ENCODE results near the gene VAC14.
"Not testable (repeated sequence)": the region's sequence is repeated elsewhere in the genome, so short reads cannot be mapped to it uniquely, and the experiment has no call there.

VAC14 gene

DNA sequence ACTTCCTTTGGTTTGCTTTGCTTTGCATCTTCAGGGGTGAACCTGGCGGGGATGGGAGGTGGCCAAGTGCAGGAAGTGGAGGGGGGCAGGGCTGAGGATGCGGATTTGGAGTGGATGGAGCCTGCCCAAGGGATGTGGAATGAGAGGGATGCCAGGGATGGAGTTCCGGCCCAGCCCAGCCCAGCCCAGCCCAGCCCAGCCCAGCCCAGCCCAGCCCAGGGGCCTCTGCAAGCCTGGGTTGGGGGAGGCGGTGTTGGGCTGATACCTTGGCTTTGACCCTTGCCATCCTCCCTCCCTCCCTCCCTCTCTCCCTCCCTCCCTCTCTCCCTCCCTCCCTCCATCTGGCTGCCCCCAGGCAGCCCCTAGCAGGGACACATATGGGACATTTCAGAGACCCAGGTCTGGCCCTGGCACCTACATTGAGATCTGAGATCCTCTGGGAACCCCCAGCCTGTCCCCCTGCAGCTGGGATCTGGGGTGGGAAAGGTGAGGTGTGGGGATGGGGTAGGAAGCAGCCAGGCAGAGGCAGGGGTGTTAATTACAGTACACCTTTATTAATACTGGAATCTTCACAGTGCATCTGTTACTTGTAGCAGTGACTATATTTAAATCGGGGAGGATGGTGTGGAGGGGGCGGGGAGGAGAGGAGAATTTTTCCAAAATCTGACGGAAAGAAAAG is 140.1 kb downstream of the VAC14 start:
- no peak for DNase-seq (ENCODE audit: low spot score)

DNA sequence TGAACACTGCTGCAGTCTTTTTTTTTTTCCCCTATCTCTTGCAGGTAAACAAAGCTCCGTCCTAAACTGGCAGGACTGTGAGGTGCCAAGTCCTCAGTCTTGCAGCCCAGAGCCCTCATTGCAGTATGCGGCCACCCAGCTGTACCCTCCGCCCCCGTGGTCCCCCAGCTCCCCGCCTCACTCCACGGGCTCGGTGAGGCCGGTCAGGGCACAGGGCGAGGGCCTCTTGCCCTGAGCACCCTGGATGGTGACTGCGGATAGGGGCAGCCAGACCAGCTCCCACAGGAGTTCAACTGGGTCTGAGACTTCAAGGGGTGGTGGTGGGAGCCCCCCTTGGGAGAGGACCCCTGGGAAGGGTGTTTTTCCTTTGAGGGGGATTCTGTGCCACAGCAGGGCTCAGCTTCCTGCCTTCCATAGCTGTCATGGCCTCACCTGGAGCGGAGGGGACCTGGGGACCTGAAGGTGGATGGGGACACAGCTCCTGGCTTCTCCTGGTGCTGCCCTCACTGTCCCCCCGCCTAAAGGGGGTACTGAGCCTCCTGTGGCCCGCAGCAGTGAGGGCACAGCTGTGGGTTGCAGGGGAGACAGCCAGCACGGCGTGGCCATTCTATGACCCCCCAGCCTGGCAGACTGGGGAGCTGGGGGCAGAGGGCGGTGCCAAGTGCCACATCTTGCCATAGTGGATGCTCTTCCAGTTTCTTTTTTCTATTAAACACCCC is 140.8 kb downstream of the VAC14 start:
- DNase-seq (ENCODE audit: low spot score), result no peak

GRCh38 chr16:70659546-70659945 is 141.4 kb downstream of the VAC14 start:
- DNase-seq (ENCODE audit: low spot score), result no peak

DNA sequence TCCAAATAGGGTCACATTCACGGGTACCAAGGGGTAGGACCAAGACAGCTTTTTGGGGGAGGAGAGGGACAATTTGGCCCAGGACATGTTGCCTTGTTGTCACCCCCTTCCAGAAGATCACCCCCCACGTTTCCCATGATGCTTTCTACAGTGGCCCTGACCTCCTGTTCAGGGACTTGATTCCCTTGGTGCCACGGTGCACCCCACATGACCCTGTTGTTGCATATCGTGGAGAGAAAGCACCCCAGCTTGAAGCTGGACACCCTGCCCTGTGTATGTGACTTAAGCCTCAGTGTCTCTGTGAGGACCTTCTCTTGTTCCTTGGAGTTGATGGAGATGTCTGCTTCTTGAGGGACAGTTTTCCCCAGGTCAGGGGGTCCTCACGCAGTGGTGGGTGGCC is 142.0 kb downstream of the VAC14 start:
- no peak for DNase-seq (ENCODE audit: low spot score)

- no peak for DNase-seq (ENCODE audit: low spot score)
Observed at GRCh38 chr16:70657956-70658355, 143.0 kb downstream of the VAC14 start.

- no peak for DNase-seq (ENCODE audit: low spot score)
Observed at GRCh38 chr16:70656712-70657263, 144.2 kb downstream of the VAC14 start.

DNA sequence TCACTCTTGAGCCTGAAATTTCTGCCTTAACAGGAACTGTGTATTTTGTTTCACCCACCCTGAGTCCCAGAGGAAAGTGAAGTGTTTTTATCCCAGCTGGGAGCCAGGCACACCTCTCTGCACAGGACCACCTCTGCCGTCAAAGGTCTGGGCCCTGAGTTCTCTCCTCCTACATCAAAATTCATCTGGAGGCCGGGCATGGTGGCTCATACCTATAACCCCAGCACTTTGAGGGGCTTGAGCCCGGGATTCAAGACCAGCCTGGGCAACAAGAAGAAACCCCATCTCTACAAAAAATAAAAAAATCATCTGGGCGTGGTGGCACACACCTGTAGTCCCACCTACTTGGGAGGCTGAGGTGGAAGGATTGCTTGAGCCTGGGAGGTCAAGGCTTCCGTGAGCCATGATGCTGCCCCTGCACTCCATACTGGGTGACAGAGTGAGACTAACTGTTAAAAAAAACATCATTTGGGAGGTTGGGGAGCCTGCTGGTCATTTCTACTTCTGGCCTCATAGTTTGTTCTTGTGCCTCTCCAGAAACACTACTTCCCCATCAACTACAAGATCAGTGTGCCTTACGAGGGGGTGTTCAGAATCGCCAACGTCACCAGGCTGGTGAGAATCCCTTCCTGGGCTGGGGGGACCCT is 144.8 kb downstream of the VAC14 start:
- no peak for DNase-seq (ENCODE audit: low spot score)

DNA sequence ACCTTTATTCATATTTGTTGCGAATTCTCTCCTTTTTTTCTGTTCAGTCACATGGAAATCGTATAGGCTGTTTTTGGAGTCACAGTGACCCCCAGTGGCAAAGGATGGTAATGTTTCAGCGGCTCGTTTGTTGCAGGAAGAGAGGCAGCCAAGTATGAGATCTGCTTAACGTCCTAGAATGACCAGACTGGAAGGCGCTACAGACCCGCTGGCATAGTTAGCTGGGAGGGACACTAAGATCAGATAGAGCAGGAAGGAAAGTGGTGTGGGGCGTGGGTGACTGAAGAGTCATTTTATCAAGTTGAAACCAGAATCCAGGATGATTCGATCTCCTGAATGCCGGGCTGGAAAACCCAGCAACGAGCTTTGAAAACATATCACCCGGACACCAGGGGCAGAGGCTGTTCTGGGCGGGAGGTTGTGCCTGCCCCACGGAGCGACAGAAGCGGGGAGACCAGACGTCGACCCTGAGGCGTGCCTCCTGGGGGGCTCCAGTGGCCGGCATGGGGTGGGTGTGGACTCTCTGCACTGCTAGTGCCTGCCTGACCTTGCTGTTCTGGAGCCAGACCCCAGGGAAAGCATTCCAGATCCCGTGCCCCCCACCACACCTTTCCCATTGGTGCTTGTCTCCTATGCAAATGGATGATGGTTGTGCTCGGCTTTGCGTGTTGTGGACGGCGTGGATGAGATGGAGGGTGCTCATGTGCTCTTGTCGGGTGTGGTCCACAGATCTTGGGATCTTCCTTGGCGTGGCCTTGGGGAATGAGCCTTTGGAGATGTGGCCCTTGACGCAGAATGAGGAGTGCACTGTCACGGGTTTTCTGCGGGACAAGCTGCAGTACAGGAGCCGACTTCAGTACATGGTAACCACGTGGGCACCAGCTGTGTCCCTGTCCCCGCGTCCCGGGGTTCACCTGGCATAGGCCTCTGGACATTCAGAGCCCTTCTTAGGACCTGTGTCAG is 146.9 kb downstream of the VAC14 start:
- DNase-seq (ENCODE audit: low spot score), result peak; percentile 88

DNA sequence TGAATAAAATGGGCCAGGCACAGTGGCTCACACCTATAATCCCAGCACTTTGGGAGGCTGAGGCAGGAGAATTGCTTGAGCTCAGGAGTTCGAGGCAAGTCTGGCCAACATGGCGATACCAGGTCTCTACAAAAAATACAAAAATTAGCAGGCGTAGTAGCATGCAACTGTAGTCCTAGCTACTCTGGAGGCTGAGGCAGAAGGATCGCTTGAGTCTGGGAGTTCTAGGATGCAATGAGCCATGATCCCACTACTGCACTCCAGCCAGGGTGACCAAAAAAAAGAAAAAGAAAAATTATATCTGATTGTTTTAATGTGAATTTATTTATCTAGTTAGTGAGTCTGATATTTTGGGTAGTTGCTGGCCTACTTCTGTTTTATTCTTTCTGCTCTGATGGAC is 147.6 kb downstream of the VAC14 start:
- no peak for DNase-seq (ENCODE audit: low spot score)

DNA sequence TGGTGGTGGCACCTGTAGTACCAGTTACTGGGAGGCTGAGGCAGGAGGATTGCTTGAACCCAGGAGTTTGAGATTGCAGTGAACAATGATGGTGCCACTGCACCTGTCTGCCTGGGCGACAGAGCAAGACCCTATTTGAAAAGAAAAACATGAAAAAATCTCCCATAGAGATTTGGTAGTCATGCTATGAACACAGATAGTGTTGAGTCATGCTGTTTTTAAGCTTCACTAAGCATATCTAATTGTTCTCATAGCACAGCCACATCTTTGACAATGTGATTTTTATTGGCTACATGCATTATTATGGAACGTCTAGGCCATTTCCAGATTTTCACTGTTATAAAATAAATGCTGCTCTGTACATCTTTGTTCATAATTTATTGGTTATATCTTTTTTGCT is 148.6 kb downstream of the VAC14 start:
- no peak for DNase-seq (ENCODE audit: low spot score)

- DNase-seq (ENCODE audit: low spot score), result no peak
Observed at GRCh38 chr16:70651524-70651923, 149.4 kb downstream of the VAC14 start.

DNA sequence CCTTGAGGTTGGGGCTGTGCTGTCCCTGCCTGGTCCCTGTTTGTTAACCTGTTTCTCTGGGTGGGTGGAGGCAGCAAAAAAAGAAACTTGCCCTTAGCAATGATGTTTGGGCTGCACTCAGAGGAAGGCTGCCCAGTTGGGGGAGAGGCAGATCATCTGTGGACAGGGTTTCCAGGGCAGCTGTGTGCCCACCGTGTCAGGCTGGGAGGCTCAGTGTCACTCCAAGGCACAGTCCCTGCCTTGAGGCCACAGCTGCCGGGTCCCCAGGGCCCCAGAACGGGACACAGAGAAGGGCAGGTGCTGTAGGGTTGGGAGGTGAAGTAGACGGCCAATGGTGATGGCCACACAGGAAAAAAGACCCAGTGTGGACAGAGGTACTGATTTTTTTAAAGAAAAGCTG is 150.7 kb downstream of the VAC14 start:
- no peak for DNase-seq (ENCODE audit: low spot score)

DNA sequence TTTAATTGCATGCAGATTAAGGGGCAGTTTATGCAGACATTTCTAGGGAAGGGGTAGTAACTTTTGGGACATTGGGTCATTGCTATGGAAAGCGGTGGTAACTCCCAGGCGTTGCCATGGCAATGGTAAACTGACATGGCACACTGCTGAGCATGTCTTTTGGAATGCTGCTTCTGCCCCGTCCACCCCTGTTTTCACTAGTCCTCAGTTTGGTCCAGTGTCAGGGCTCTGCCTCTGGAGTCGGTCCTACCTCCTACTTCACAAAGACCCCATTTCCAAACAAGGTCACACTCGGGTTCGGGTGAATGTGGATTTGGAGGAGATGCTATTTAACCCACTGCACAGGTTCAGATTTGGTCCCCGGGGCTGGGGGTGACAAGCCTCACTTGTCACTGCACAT is 151.7 kb downstream of the VAC14 start:
- no peak for DNase-seq (ENCODE audit: low spot score)

GRCh38 chr16:70648606-70649005 is 152.4 kb downstream of the VAC14 start:
- no peak for DNase-seq (ENCODE audit: low spot score)

- DNase-seq (ENCODE audit: low spot score), result no peak
Observed at GRCh38 chr16:70647441-70648359, 153.3 kb downstream of the VAC14 start.

GRCh38 chr16:70646260-70647241 is 154.4 kb downstream of the VAC14 start, which contains the start of gene IL34:
TSS of gene IL34 (plus strand) at chr16:70646559. CDS start at chr16:70646948, 389 bp downstream.
- DNase-seq (ENCODE audit: low spot score), result no peak

DNA sequence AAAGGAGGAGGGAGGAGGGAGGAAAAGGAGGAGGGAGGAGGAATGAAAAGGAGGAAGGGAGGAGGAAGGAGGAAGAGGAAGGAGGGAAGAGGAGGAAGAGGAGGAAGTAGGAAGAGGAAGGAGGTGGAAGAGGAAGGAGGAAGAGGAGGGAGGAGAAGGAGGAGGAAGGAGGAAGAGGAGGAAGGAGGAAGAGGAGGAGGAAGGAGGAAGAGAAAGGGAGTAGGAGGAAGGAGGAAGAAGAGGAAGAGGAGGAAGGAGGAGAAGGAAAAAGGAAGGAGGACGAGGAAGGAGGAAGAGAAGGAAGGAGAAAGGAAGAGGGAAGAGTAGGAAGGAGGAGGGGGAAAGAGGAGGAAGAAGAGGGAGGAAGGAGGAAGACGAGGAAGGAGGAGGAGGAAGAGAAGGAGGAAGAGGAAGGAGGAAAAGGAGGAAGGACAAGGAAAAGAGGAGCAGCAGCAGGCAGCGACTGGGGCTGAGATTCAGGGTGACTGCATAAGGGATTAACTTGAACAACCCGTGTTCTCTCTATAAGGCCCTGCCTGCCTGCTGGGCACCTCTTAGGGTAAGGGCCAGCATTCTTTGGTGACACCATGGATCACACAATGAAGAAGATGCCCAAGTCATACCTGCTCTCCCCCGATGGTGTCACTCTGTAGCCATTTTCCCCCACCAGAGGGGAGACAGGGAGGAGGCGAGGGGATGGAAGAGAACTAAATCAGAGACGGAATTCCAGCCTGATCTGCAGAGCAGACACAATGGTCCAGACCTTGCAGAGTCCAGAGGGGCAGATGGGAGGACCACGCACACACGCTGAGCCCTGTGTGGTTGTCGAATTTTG is 156.0 kb downstream of the VAC14 start:
- no peak for DNase-seq (ENCODE audit: low spot score)

- not testable (repeated sequence) for DNase-seq (ENCODE audit: low spot score)
Observed at GRCh38 chr16:70643264-70643663, 157.7 kb downstream of the VAC14 start.

Measured in pons (tissue), 1 donor.